HepG2 (cell line): Measurements from ENCODE around the gene COX4I2. TPM values are rescaled to one million over a fixed set of nuclear protein-coding genes. Genes with fewer than 3 reads are reported as not detected.
A peak's percentile ranks its signal among the peaks of the same experiment; 100 is the strongest.

ENCODE experiments used
- ATAC-seq: fragments of 200-7000 bp; cut with Tn5 transposase; 3 replicates; pipeline ENCODE4 v1.9.1; 2020; ENCODE audit warnings: mild to moderate bottlenecking, moderate library complexity
- BruUV-seq: library from RNA; stranded (reverse); fragments of 400-500 nt; replicated peaks from 2 replicates; lab custom pipeline; 2021; lab: Mats Ljungman, UMichigan
- CTCF ChIA-PET: fragments of 300-600 bp; formaldehyde crosslinking; extraction: SDS; loops from one replicate; lab custom pipeline; 2021; ENCODE audit warnings: low total read pairs, inconsistent platforms, low intra/inter-chr PET ratio; lab: Yijun Ruan, JAX
- POLR2A ChIA-PET: fragments of 350-600 bp; sonication (Branson Sonifier 250); formaldehyde crosslinking; loops from one replicate; lab custom pipeline; 2020; ENCODE audit warnings: antibody characterized with exemption, inconsistent platforms; lab: Yijun Ruan, JAX
- DNase-seq: peaks from one replicate; pipeline ENCODE4 v3.0.0-alpha.2; 2015; ENCODE audit warnings: low spot score
- FAIRE-seq: peaks from 3 replicates; lab custom pipeline; 2011; peaks lifted over from hg19 to GRCh38; lab: Jason Lieb, UNC
- H2AFZ ChIP-seq: one replicate; pipeline ENCODE4 v1.6.1; 2011; ENCODE audit warnings: low read length, inconsistent platforms
- H3K27ac ChIP-seq: fragments of 300-600 bp; 3 replicates; pipeline ENCODE4 v1.8.0; 2011; ENCODE audit warnings: mixed run types, mild to moderate bottlenecking, mixed read lengths, low read length, inconsistent platforms; ENCODE audit not compliant: insufficient read depth; ENCODE audit errors: extremely low read length
- H3K27me3 ChIP-seq, 2 experiments: fragments of 200-600 bp in 1 of 2; 2 replicates in 1 of 2; 3 replicates in 1 of 2; pipeline versions ENCODE4 v1.6.0 to v1.8.0; 2011; ENCODE audit warnings: low read length in 2 of 2, mild to moderate bottlenecking in 2 of 2, moderate library complexity in 2 of 2, inconsistent platforms in 1 of 2; ENCODE audit not compliant: insufficient read depth in 2 of 2, control insufficient read depth in 1 of 2
- H3K36me3 ChIP-seq, 2 experiments: fragments of 200-600 bp in 1 of 2; replicated peaks in 1 of 2; 2 replicates in 1 of 2; 3 replicates in 1 of 2; pipeline versions ENCODE4 v1.5.1 to v1.8.0; 2011; ENCODE audit warnings: low read length in 2 of 2, inconsistent platforms in 1 of 2; ENCODE audit not compliant: insufficient read depth in 2 of 2, control insufficient read depth in 1 of 2
- H3K4me1 ChIP-seq: 2 replicates; pipeline ENCODE4 v1.5.1; 2012; ENCODE audit warnings: low read length, inconsistent platforms; ENCODE audit not compliant: insufficient read depth
- H3K4me2 ChIP-seq: 2 replicates; pipeline ENCODE4 v1.6.0; 2011; ENCODE audit warnings: low read depth, low read length, inconsistent platforms
- H3K4me3 ChIP-seq, 3 experiments: fragments of 200-600 bp in 1 of 3; sonication (generic), shearing (Covaris generic) in 1 of 3; replicated peaks in 1 of 3; 2 replicates each; pipeline ENCODE4 v1.5.1; 2011 to 2016; ENCODE audit warnings: low read length in 3 of 3, inconsistent platforms in 2 of 3, low read depth in 2 of 3, mild to moderate bottlenecking in 2 of 3, control low read depth in 1 of 3, mixed read lengths in 1 of 3; ENCODE audit not compliant: insufficient read depth in 1 of 3
- H3K79me2 ChIP-seq: one replicate; pipeline ENCODE4 v1.6.1; 2011; ENCODE audit warnings: low read length, inconsistent platforms; ENCODE audit not compliant: insufficient read depth
- H3K9ac ChIP-seq: 2 replicates; pipeline ENCODE4 v1.6.0; 2011; ENCODE audit warnings: mild to moderate bottlenecking, low read depth, low read length, inconsistent platforms; ENCODE audit not compliant: insufficient read depth
- H3K9me3 ChIP-seq: 2 replicates; pipeline ENCODE4 v1.5.1; 2012; ENCODE audit warnings: mild to moderate bottlenecking, low read length
- H4K20me1 ChIP-seq: 2 replicates; pipeline ENCODE4 v1.6.0; 2011; ENCODE audit warnings: inconsistent platforms, mild to moderate bottlenecking, low read length, moderate library complexity; ENCODE audit not compliant: insufficient read depth
- ATF7 ChIP-seq, 2 experiments: fragments of 450-650 bp in 1 of 2; sonication (generic) in 1 of 2; formaldehyde crosslinking in 1 of 2; IDR thresholded peaks; 2 replicates each; pipeline versions ENCODE4 v1.4.0 to v1.6.1; 2016 to 2020; ENCODE audit warnings: antibody characterized with exemption in 1 of 2, mild to moderate bottlenecking in 1 of 2, missing genetic modification reagents in 1 of 2
- ATM ChIP-seq: fragments of 450-650 bp; IDR thresholded peaks from 2 replicates; pipeline ENCODE4 v1.7.1; 2017; ENCODE audit warnings: mild to moderate bottlenecking, borderline replicate concordance
- CSRNP1 ChIP-seq: sonication (generic); formaldehyde crosslinking; IDR thresholded peaks from 2 replicates; pipeline ENCODE4 v1.8.1; 2023; ENCODE audit warnings: mild to moderate bottlenecking, missing genetic modification reagents
- DMAP1 ChIP-seq: IDR thresholded peaks from 2 replicates; pipeline ENCODE4 v1.6.1; 2016
- E2F5 ChIP-seq: sonication (generic); formaldehyde crosslinking; conservative IDR thresholded peaks from 2 replicates; pipeline ENCODE4 v1.4.0; 2020; ENCODE audit warnings: missing genetic modification reagents
- FOXC1 ChIP-seq: sonication (generic); formaldehyde crosslinking; IDR thresholded peaks from 2 replicates; pipeline ENCODE4 v1.8.0; 2022; ENCODE audit warnings: mild to moderate bottlenecking, missing genetic modification reagents, borderline replicate concordance
- KLF16 ChIP-seq, 2 experiments: sonication (generic) in 1 of 2; formaldehyde crosslinking in 1 of 2; IDR thresholded peaks; 2 replicates each; pipeline versions ENCODE4 v1.6.1 to v1.8.0; 2016 to 2023; ENCODE audit warnings: missing genetic modification reagents in 2 of 2, missing compliant biosample characterization in 1 of 2
- NFKB2 ChIP-seq: sonication (generic); formaldehyde crosslinking; IDR thresholded peaks from 2 replicates; pipeline ENCODE4 v1.4.0; 2020; ENCODE audit warnings: missing genetic modification reagents, borderline replicate concordance
- NFYC ChIP-seq: IDR thresholded peaks from 2 replicates; pipeline ENCODE4 v1.6.1; 2016; ENCODE audit warnings: missing genetic modification reagents, missing compliant biosample characterization
- NR2F1 ChIP-seq, 2 experiments: fragments of 450-650 bp in 1 of 2; formaldehyde crosslinking in 1 of 2; IDR thresholded peaks; 2 replicates each; pipeline versions ENCODE4 v1.5.0 to v1.6.1; 2016 to 2020; ENCODE audit warnings: mild to moderate bottlenecking in 1 of 2, missing compliant biosample characterization in 1 of 2, missing genetic modification reagents in 1 of 2, moderate library complexity in 1 of 2
- NR2F2 ChIP-seq: IDR thresholded peaks from 2 replicates; pipeline ENCODE4 v1.6.1; 2012; ENCODE audit warnings: low read depth, inconsistent platforms, borderline replicate concordance
- RFXAP ChIP-seq: sonication (generic); formaldehyde crosslinking; IDR thresholded peaks from 2 replicates; pipeline ENCODE4 v1.4.0; 2020; ENCODE audit warnings: missing genetic modification reagents, borderline replicate concordance
- ZEB1 ChIP-seq: IDR thresholded peaks from 2 replicates; pipeline ENCODE4 v1.6.1; 2012; ENCODE audit warnings: mild to moderate bottlenecking, low read depth, inconsistent platforms; ENCODE audit not compliant: insufficient replicate concordance
- ZFP82 ChIP-seq: sonication (generic); formaldehyde crosslinking; IDR thresholded peaks from 2 replicates; pipeline ENCODE4 v1.5.1; 2020; ENCODE audit warnings: mild to moderate bottlenecking, missing genetic modification reagents, borderline replicate concordance
- ZMYM4 ChIP-seq: sonication (generic); formaldehyde crosslinking; IDR thresholded peaks from 2 replicates; pipeline ENCODE4 v1.8.1; 2023; ENCODE audit warnings: mild to moderate bottlenecking, missing genetic modification reagents
- ZNF550 ChIP-seq: sonication (generic); formaldehyde crosslinking; IDR thresholded peaks from 2 replicates; pipeline ENCODE4 v1.4.0; 2020; ENCODE audit warnings: mild to moderate bottlenecking, missing genetic modification reagents, borderline replicate concordance
- ZNF563 ChIP-seq: sonication (generic); formaldehyde crosslinking; IDR thresholded peaks from 2 replicates; pipeline ENCODE4 v1.8.0; 2022; ENCODE audit warnings: mild to moderate bottlenecking, moderate library complexity, missing genetic modification reagents
- ZNF878 ChIP-seq: sonication (generic); formaldehyde crosslinking; IDR thresholded peaks from 2 replicates; pipeline ENCODE4 v1.8.1; 2023; ENCODE audit warnings: mild to moderate bottlenecking, missing genetic modification reagents, moderate library complexity
- WGBS: methylation state at CpG from one replicate; pipeline ENCODE4 v1.1.6; 2017; ENCODE audit warnings: low lambda C conversion rate; 5-methylcytosine and 5-hydroxymethylcytosine counted together
- in situ Hi-C: cut with HindIII; loops from 2 replicates; pipeline ENCODE4 v1.10.0; 2017; ENCODE audit warnings: low pct_unique_long_range_greater_than_20kb; ENCODE audit not compliant: extremely low pct_ligation_motif_present
- intact Hi-C: fragments of 100-400 bp; cut with micrococcal nuclease; formaldehyde crosslinking; loops from one replicate; pipeline ENCODE4 v1.10.0; 2022; ENCODE audit not compliant: unreplicated experiment
- polyA plus RNA-seq, 8 experiments: library from polyadenylated mRNA; depleted of rRNA in 3 of 8; stranded (reverse) in 7 of 8; unstranded in 1 of 8; fragments of >200 nt; fragmentation: Illumina TruSeq in 4 of 8; extraction: Trizol in 4 of 8; gene quantifications; 2 replicates each; pipeline versions ENCODE4 v1.2.1 to v1.2.3, GENCODE V29; 2011 to 2016; ENCODE audit warnings: low read depth in 4 of 8, missing spikeins in 1 of 8, mixed read lengths in 1 of 8; ENCODE audit not compliant: insufficient read depth in 1 of 8
- total RNA-seq, 5 experiments: library from RNA; depleted of rRNA; stranded (reverse); fragments of >200 nt; fragmentation: Illumina TruSeq; extraction: Trizol; gene quantifications; 2 replicates each; pipeline ENCODE4 v1.2.3, GENCODE V29; 2016; ENCODE audit warnings: low read depth in 1 of 5

The COX4I2 gene
- total and polyA plus RNA-seq, 2 of the 13 experiments (the other 11 are each of a cell fraction or from before 2014, with no cell fraction given), result 1.1 TPM; not detected in 1

- no peak for TF ChIP-seq KLF16 (CRISPR knock-in tag; IDR thresholded peaks at IDR 0.05)
- no peak for TF ChIP-seq NR2F2
These were observed 5.0 kb upstream of the COX4I2 start (continued) for GRCh38 chr20:31632548-31633338.

- DNase-seq (no peak), FAIRE-seq (no peak), ATAC-seq (peak; percentile 10)
- no peak overlapping the region for H2AFZ ChIP-seq
- intact Hi-C loops (no loop called here), in situ Hi-C loops (loop anchor here (5.0 kb wide), 1 partner anchor 89 kb away; the partner anchor contains the start of gene BCL2L1)
- no TSS peak for BruUV-seq
- 71% methylated on average over 14 of the region's 14 CpGs for WGBS
- H3K9me3 ChIP-seq, result no peaks in the 10 kb centered on the region
- ChIA-PET POLR2A (interaction anchor here (0.7 to 4.2 kb wide), 17 partner anchors 25 to 105 kb away, joined by 3 to 90 read pairs (median 6); partner anchors contain the start of genes BCL2L1, ID1 and TPX2), CTCF (interaction anchor here (1.1 to 3.1 kb wide), 2 partner anchors 28 to 90 kb away, joined by 4 to 35 read pairs; partner anchors contain the start of gene BCL2L1)
- H3K4me2 ChIP-seq, result no peak overlapping the region
- H3K79me2 ChIP-seq, result no peaks in the 10 kb centered on the region
- peaks cover 2 to 6% of the 10 kb centered on the region in 2 experiments; a peak in 2 of 5 replicates for H3K27me3 ChIP-seq
- peaks cover 23% of the 10 kb centered on the region for H3K4me1 ChIP-seq
- H3K4me3 ChIP-seq, result no peak overlapping the region
- no peaks in the 10 kb centered on the region for H3K36me3 ChIP-seq
- H4K20me1 ChIP-seq, result no peaks in the 10 kb centered on the region
- H3K27ac ChIP-seq, result no peak overlapping the region
- no peak overlapping the region for H3K9ac ChIP-seq
- TF ChIP-seq ATF7 (IDR thresholded peaks at IDR 0.05) (no peak), ATF7 (CRISPR knock-in tag; IDR thresholded peaks at IDR 0.05) (0 out of 2 replicates have a peak, but pooled peaks have one; percentile 57), NFYC (CRISPR knock-in tag) (no peak), DMAP1 (no peak), ZEB1 (no peak), E2F5 (CRISPR knock-in tag) (no peak), ZNF878 (CRISPR knock-in tag) (no peak), FOXC1 (no peak), ZMYM4 (CRISPR knock-in tag) (no peak), NR2F1 (CRISPR knock-in tag; IDR thresholded peaks at IDR 0.05) (no peak), ZNF550 (CRISPR knock-in tag) (no peak), ZNF563 (CRISPR knock-in tag) (no peak), RFXAP (CRISPR knock-in tag) (no peak), ATM (no peak), CSRNP1 (no peak), NFKB2 (no peak), ZFP82 (no peak)
These were observed 4.3 kb upstream of the COX4I2 start for GRCh38 chr20:31633339-31633914.
